Renal cortical epithelial cell (primary cell): ENCODE data around the gene ADAD2. TPM values are rescaled to one million over a fixed set of nuclear protein-coding genes. Genes with fewer than 3 reads are reported as not detected.

Source experiments
- DNase-seq: peaks from one replicate; pipeline ENCODE4 v3.0.0-alpha.2; 2011; ENCODE audit warnings: low read depth
- total RNA-seq: library from RNA; depleted of rRNA; stranded (reverse); fragments of >200 nt; gene quantifications from 2 replicates; pipeline ENCODE4 v1.2.3, GENCODE V29; 2014

The ADAD2 gene
- 0.35 TPM in 1 of 2 replicates, not detected in the other for total RNA-seq

DNA sequence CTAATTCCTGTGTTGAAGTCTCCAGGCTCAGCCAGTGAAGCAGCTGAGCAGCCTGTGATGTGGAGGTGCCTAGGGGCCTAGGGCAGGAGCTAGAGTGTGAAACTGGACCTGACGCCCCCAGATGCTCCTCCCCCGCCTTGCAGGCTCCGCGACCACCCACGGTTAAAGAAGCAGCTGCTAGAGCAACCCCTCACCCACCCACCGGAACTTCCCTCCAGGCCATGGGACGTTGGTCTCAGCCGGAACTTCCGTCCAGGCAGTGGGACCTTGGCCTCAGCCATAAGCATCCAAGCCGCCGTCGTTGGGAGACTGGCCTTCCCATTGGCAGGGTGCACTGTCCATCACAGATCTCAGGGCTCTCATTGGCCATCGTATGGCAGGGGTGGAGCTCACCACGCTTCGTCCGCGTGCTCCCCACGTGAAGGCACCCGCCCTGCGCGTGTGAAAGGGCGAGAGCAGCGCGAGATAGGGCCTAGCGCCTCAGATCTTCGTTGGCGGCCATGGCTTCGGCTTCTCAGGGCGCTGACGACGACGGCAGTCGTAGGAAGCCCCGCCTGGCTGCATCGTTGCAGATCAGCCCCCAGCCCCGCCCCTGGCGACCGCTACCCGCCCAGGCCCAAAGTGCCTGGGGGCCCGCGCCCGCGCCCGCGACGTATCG, at the start of gene ADAD2:
Gene ADAD2 (plus strand): TSS at position 427 of the 658 bp plus-strand sequence. CDS start 74 bp downstream, at position 501.
- DNase-seq: no peak

DNA sequence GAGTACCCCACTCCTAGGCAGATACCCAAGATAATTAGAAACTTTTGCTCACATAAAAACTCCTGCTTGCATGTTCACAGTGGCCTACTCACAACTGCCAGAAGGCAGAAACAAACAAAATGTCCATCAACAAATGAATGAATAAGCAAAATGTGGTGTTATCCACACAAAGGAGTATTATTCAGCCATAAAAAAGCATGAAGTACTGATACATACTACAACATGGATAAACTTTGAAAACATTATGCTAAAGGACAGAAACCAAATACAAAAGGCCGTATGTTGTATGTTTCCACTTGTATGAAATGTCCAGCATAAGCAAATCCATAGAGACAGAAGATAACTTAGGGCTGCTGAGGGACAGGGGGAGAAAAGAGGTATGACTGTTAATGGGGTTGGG, 47.9 kb upstream of the ADAD2 start:
- DNase-seq: no peak

DNA sequence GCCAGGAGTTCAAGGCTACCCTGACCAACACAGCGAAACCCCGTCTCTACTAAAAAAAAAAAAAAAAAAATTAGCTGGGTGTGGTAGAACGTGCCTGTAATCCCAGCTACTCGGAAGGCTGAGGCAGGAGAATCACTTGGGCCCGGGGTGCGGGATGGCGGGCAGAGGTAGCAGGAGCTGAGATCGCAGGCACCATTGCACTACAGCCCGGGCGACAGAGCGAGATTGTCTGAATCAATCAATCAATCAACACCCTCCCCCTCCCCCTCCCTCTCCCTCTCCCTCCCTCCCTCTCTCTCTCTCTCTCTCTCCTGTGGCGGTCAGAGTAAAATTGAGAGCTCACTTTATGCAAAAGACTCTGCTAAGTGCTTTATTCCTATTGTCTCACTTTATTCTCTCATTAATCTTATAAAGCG, 47.2 kb upstream of the ADAD2 start:
- DNase-seq: no peak

DNA sequence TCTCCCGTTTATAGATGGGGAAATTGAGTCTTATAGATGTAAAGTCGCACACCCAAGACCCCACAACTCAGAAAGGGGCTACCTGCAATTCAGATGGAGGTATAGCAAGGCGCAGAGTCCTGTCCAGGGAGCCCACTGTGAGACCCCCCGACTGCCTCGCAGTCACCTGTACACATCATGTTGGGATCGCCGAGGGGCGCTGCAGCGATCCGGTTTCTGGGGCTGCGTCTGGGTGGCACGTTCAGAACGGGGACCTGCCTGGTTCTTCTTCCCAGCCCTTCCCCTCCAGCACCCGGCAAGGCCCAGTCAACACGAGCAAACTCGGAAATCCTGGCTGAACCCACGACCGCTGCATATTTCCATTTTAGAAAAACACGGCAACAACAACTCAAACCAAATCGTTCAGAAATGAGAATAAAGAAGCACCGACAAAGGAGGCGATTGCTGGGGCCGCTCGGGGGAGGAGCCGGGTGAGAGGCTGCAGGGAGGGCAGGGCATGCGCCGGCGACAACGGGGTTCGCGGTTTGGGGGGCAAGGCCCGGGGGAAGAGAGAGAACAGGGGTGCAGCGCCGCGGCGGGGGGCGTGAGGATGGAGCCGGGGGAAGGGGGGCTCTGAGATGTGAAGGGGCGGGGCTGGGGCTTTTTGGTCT, 46.6 kb upstream of the ADAD2 start:
- DNase-seq: no peak

DNA sequence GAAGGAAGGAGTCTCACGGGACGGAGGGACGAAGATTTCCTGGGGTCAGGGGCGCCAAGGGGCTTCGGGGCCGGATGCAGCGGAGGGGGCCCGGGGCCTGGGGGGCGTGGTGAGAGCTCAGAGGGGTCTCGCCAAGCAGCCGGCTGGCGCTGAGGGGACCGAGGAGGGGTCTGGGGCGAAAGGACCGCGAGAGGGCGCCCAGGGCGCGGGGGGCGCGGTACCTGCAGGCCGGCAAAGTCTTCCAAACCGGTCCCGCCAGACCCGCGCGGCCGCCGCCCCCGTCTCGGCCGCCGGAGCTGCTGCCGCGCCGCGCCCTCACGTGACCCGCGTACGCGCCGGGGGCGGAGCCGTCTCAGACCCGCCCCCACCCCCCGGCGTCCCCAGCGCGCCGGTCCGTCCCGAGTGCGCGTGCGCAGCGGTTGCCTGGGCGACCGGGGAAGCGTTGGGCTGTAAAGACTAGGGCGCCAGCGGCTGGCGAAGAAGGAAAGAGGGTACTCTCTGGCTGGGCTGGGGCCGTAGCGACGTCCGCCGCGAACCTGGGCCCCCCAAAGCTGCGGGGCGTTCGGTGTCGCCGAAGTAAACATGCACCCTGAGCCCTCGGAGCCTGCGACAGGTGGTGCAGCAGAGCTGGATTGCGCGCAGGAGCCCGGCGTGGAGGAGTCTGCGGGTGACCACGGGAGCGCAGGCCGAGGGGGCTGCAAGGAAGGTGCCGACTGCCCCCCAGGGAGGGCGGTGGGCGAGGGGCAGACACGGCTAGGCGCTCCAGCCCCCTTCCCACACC, 45.9 kb upstream of the ADAD2 start, which contains the start of the genes DNAAF1 and HSDL1:
Gene DNAAF1 (plus strand): TSS at position 450 of the 781 bp plus-strand sequence. CDS start 133 bp downstream, at position 583.
Gene HSDL1 (minus strand): TSS at position 319 of the 781 bp plus-strand sequence. CDS start 13,856 bp downstream, outside the sequence.
- DNase-seq: peak; percentile 46

DNA sequence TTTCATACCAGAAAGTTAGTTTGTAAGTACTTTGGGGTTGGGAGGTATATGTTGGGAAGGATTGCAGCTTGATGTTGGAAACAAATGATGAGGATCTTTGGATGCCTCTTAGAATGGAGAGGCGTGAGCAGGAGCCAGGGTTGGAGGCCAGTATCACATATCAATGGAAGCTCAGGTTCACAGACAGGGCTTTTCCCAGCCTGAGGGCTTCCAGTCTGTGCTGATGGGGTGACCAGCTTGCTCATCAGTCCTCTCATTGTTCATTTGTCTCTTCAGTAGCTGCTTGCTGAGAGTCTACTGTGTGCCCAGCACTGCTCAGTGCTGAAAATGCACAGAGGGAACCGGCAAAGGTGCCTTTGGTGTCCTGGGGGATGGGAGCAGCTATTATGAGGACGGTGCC, 40.0 kb upstream of the ADAD2 start:
- no peak for DNase-seq

DNA sequence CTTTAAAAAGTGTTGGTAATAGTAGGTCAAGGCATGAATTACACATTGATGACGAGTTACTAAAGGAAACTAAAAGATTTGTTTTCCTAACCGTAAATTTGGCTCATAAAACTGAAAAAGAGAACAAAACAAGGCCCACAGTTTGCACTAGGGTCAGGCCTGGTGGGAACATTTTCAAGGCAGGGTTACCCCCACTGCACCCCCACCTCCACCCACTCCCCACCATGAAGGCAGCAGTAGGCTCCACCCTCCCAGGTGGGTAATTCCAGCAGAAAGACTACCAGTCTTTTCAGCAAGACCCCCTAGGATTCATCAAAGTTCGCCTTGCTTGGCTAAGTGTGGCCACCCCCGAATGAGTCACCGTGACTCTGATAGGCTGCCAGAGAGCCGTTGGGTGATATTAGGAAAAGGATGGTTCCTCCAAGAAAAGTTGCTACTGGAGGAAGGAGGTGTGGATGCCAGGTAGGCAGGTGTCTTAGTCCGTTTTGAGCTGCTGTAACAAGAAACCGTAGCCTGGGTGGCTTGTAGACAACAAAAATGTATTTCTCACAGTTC, 37.2 kb upstream of the ADAD2 start:
- no peak for DNase-seq

DNA sequence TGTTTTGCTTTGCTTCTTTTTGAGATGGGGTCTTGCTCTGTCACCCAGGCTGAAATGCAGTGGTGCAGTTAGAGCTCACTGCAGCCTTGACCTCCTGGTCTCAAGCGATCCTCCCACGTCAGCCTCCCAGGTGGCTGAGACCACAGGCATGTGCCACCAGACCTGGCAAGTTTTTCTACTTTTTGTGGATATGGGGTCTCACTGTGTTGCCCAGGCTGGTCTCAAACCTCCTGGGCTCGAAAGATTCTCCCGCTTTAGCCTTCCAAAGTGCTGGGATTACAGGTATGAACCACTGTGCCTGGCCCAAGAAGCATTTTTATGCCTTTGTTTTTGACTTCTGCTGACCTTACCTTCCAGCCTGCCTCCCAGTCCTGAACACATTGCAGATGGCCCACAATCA, 35.7 kb upstream of the ADAD2 start:
- DNase-seq: no peak

DNA sequence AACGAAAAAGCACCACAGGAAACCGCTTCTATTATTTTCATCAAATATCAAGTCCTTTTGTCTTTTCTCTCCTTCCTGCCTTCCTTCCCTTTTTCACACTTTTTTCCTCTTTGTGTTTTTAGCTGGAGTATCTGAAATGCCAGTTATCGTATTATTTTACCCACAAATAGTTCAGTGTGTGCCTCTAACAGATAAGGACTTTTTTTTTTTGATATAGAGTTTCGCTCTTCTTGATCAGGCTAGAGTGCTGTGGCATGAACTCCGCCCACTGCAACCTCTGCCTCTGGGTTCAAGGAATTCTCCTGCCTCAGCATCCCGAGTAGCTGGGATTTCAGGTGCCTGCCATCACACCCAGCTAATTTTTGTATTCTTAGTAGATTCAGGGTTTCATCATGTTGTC, 35.2 kb upstream of the ADAD2 start:
- no peak for DNase-seq

DNA sequence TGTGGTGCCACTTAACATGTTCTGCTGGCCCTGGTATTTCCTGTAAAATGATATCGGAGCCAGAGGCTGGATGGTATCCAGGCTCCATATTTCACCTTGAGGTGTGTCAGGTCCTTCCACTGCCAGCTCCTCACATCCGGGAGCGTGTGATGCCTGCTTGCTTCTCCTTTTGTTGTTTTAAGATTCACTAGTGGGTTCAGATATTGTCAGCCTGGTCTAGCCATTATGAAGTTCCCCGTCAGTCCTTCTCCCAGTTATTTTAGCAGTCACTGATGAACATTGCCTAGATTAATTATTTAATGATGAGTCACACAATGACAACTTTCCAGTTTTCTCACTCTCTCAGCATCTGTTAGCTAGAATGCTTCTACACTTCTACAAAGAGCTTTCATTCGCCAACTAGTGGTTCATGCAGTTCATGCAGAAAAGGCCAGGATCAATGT, 34.6 kb upstream of the ADAD2 start:
- peak; percentile 86 for DNase-seq

DNA sequence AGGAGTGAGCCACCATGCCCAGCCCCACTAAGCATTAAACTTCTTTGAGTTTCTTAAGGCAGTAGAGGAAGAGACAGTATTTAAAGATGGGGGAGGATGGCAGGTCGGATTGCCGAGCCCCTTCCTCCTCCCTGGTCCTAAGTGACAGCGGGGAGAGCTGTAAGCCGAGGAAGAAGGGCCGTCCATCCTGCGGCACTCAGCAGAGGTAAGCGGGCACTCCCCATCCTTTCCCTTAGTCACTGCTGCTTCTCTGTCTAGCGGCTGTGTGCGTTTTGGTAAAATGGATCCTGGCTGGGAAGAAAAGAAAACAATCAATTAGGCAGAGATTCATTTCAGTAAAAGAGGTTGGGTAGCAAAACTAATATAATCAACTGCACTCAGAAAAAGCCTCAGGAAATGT, 31.9 kb upstream of the ADAD2 start:
- no peak for DNase-seq

DNA sequence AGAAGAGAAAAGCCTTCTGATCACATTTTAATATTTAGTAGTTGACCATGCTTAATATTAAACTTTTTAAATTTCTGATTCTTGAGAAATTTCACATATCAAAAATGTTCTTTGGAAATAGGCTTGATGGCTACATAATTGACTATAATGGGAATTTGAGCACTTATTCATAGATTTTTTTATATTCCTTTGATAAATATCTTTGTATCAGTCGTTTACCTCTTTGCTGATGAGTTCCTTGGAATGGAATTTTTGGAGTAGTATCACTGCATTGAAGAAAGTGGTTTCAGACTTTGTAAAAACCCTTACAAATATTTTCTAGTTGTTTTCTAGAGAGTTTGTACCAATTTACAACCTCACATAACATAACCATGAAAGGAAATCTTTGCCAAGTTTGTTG, 31.2 kb upstream of the ADAD2 start:
- DNase-seq: no peak

DNA sequence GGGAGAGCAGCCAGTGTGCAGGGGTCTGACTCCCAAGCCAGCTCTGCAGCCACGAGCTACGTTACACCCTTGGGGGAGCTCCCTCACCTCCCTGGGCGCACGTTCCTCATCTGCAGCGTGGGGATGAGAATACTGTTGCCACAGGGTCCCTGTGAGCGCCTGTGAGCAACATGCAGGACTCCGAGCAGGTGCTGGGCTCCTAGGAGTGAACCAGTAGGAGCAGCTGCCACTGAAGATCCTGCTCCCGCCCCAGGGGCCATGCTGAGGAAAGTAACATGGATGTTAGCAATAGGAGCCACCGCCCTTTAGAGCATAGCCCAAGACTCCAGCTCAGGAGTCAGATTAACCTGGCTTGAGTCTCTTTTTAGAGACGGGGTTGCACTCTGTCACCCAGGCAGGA, 29.9 kb upstream of the ADAD2 start:
- DNase-seq: no peak

DNA sequence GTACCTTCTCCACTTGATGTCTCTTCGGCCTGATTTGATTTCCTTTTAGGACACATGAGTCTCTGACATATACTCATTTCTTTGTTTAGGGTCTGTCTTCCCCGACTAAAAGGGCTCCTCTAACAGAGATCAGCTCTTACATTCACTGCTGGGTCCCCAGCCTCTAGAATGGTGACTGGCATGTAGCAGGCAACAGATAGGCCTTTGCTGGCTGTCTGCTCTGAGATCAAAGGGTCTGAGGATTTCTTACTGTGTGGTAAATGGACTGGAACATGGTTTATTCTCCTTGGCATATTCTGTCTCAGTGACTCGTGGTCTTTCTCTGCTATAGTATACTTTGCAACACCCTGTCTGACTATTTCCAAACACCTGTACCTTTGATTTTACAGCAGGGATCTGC, 29.2 kb upstream of the ADAD2 start:
- peak; percentile 39 for DNase-seq

DNA sequence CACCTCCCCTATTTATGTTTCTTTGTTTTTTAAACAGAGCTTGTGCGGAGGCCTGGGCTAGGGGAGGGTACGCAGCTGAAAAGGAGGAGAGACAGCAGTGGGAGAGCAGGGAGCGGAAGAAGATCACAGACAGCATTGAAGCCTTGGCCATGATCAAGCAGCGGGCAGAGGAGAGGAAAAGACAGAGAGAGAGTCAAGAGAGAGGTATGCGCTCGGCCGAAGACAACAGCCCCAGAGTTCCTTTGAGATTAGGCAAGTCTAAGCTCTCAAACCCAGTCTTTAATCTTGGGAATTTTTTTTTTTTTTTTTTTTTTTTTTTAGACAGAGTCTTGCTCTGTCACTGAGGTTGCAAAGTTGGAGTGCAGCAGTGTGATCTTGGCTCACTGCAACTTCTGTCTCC, 25.2 kb upstream of the ADAD2 start:
- DNase-seq: no peak

DNA sequence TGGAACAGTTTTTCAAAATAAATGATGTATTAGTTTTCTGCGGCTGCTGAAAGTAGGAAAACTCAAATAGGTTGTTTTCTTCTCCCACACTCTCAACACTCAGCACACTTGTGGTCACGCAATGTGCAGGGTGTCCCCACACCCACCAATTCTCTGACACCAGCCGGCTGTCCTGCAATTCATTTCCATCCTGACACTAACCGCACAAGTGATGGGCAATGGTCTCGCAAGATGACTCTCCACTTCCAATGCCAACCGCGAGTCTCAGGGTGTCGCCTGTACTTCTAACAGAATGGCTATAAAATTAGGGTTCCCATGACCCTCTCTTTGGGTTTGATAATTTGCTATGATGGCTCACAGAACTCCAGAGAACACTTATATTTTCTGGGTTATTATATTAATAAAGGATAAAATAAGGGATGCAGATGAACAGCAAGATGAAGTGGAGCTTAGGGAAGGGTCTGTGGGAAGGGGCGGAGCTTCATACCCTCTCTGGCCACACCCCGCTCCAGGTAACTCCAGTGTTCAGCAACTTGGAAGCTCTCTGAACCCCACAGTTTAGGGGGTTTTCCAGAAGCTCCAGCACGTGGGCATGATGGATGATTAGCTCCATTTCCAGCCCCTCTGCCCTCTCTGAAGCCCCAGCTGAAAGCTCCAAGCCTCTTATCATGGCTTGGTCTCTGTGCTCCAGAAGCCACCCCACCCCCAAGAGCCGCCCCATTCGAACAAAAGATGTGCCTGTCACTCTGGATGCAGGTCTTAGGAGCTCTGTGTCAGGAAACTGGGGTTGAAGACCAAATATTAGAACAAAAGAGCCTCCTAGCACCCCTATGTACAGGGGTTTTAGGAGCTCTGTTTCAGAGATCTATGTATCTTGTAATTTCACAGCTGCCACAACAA, 23.9 kb upstream of the ADAD2 start:
- DNase-seq: no peak

DNA sequence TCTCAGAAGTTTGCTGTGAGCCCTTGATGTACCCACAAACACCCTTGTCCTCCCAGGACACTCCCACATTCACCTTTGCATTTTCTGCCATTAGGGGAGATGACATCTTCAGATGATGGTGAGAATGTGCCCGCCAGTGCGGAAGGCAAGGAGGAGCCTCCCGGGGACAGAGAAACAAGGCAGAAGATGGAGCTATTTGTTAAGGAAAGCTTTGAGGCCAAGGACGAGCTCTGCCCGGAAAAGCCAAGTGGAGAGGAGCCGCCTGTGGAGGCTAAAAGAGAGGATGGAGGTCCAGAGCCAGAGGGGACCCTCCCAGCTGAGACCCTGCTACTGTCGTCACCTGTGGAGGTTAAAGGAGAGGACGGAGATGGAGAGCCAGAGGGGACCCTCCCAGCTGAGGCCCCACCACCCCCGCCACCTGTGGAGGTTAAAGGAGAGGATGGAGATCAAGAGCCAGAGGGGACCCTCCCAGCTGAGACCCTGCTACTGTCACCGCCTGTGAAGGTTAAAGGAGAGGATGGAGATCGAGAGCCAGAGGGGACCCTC, 21.1 kb upstream of the ADAD2 start:
- DNase-seq: no peak

DNA sequence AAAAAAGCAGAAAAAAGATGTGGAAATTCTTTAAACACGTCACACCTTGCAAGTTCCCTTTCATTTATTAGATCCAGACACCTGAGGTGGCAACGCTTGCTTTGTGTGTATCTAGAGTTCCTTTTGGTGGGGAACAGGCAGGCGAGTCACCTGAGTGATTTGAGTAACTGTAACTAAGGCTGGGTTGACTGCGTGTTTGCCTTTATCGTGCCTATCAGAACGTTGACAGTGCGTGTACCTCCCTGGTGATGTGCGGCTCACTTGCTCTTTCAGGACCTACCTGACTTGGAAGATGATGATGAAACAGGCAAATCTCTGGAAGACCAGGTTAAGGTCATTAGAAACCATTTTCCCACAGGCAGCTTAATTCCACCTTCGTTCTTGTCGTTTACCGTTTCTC, 16.6 kb upstream of the ADAD2 start:
- no peak for DNase-seq

DNA sequence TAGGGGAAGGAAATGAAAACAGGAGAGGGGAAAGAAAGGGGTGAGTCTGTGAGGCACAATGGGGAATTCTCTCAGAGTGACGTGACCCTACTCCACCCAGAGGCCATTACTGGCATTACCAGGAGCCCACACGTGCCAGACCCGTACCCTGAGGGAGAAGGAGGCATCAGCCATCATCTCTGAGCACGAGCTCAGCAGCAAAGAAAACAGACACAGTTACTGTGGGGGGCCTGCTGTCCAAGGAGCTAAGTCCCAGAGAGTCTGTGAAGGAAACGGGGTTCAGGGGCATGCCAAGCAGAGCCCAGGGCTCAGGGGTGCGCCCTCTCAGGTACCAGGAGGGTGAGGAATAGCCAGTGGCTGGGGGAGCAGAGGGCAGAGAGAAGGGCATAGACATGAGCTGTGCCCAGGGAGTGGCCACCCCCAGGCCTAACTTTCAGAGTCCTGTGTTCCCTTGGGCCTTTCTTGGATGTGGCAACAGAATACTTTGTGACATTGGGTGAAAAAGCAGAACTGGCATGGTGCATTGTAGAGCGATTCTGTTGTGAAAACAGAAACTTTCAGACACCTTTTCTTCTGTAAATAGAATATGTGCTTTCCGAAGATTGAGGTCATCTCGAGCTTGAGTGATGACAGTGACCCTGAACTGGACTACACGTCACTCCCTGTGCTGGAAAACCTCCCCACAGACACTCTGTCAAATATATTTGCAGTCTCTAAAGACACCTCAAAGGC, 15.4 kb upstream of the ADAD2 start:
- DNase-seq: peak; percentile 44
